ENCODE data around the gene CHN2. TPM values are rescaled to one million over a fixed set of nuclear protein-coding genes. Genes with fewer than 3 reads are reported as not detected.

The CHN2 gene
- polyA plus RNA-seq, 1 donor from 2014 or later: 136 TPM

DNA sequence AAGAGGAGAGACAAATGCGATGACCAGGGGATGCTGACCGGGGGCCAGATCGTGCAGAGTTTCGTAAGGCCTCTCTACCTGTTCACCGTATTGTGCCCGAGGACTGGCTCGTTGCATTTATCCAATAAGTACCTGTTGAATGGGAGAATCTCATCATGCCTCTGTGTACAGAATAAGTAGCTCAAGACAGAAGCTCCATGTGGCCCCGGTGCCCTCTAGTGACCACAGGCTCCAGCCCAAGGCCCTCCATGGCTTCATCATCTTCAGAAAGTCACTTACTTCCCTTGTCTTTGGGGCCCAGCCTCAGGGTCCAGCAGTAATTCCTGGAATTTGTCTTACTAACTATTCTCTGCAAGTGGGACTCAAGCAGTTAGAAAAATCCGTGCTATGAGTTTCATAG lies 151.0 kb downstream of the CHN2 start (continued):
- TF ChIP-seq, protein P1, sequence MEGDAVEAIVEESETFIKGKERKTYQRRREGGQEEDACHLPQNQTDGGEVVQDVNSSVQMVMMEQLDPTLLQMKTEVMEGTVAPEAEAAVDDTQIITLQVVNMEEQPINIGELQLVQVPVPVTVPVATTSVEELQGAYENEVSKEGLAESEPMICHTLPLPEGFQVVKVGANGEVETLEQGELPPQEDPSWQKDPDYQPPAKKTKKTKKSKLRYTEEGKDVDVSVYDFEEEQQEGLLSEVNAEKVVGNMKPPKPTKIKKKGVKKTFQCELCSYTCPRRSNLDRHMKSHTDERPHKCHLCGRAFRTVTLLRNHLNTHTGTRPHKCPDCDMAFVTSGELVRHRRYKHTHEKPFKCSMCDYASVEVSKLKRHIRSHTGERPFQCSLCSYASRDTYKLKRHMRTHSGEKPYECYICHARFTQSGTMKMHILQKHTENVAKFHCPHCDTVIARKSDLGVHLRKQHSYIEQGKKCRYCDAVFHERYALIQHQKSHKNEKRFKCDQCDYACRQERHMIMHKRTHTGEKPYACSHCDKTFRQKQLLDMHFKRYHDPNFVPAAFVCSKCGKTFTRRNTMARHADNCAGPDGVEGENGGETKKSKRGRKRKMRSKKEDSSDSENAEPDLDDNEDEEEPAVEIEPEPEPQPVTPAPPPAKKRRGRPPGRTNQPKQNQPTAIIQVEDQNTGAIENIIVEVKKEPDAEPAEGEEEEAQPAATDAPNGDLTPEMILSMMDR (IDR thresholded peaks at IDR 0.05; ENCODE audit: poor library complexity, severe bottlenecking): no peak

DNA sequence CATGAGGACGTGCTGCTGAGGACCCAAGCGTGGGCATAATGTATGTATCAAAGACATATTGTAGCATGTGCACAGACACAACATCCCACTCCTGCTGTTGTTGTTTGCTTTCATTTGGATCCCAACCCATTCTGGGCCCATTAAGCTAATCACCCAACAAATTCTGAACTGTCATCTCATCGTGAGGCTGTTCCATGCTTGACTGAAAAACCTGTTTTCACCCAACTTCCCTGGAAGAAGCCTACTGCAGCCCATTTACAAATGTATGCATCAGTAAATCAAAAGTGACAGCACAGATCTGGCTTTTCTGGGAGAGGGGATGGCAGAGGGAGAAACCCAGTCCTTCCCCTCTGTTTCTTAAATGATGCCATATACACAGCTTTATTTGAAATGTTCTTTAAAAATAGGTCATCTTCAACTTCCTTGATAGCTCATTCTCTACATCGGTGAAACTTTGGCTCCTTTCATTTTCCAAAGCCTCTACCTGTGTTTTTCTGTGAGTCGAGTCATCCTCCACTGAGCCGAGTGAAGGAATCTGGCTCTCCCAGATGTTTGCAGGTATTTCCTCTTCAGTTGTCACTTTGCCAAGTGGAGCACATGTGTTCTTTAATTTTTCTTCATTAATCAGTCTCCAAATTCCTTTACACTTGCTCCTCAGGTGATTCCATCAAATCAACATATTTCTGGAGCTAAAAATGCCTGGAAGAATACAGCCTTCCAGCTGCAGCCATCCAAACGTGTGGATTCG lies 151.8 kb downstream of the CHN2 start:
- no peak overlapping the region for H3K9ac ChIP-seq (ENCODE audit: low read length)
- H3K27me3 ChIP-seq (ENCODE audit: insufficient read depth, low read depth, low read length): no peaks in the 10 kb centered on the region
- H2AFZ ChIP-seq (ENCODE audit: low read depth, low read length): no peak overlapping the region
- H4K20me1 ChIP-seq (ENCODE audit: insufficient read depth): no peaks in the 10 kb centered on the region
- H3K79me2 ChIP-seq (replicated peaks; ENCODE audit: insufficient read depth, low read length): peaks cover 7% of the 10 kb centered on the region
- no peak overlapping the region for H3K4me3 ChIP-seq (ENCODE audit: low read length)
- H3K9me2 ChIP-seq (ENCODE audit: insufficient read depth, low read length): no peaks in the 10 kb centered on the region
- TF ChIP-seq, protein P1 (IDR thresholded peaks at IDR 0.05; ENCODE audit: poor library complexity, severe bottlenecking): no peak
- no peak for TF ChIP-seq EP300 (conservative IDR thresholded peaks at IDR 0.05; ENCODE audit: poor library complexity, severe bottlenecking)
- no peak for TF ChIP-seq RAD21 (conservative IDR thresholded peaks at IDR 0.05)
- TF ChIP-seq TAF1 (IDR thresholded peaks at IDR 0.05; ENCODE audit: low read depth): no peak
- TF ChIP-seq, protein P2, sequence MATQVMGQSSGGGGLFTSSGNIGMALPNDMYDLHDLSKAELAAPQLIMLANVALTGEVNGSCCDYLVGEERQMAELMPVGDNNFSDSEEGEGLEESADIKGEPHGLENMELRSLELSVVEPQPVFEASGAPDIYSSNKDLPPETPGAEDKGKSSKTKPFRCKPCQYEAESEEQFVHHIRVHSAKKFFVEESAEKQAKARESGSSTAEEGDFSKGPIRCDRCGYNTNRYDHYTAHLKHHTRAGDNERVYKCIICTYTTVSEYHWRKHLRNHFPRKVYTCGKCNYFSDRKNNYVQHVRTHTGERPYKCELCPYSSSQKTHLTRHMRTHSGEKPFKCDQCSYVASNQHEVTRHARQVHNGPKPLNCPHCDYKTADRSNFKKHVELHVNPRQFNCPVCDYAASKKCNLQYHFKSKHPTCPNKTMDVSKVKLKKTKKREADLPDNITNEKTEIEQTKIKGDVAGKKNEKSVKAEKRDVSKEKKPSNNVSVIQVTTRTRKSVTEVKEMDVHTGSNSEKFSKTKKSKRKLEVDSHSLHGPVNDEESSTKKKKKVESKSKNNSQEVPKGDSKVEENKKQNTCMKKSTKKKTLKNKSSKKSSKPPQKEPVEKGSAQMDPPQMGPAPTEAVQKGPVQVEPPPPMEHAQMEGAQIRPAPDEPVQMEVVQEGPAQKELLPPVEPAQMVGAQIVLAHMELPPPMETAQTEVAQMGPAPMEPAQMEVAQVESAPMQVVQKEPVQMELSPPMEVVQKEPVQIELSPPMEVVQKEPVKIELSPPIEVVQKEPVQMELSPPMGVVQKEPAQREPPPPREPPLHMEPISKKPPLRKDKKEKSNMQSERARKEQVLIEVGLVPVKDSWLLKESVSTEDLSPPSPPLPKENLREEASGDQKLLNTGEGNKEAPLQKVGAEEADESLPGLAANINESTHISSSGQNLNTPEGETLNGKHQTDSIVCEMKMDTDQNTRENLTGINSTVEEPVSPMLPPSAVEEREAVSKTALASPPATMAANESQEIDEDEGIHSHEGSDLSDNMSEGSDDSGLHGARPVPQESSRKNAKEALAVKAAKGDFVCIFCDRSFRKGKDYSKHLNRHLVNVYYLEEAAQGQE (IDR thresholded peaks at IDR 0.05; ENCODE audit: borderline replicate concordance): no peak
- no peak for TF ChIP-seq POLR2AphosphoS5 (IDR thresholded peaks at IDR 0.05)
- no peak for TF ChIP-seq SMC3 (conservative IDR thresholded peaks at IDR 0.05; ENCODE audit: poor library complexity)
- TF ChIP-seq EZH2 (IDR thresholded peaks at IDR 0.05; ENCODE audit: borderline replicate concordance, insufficient read depth, low read length, poor library complexity, severe bottlenecking): no peak
- TF ChIP-seq MXI1 (conservative IDR thresholded peaks at IDR 0.05; ENCODE audit: poor library complexity, severe bottlenecking): no peak
- H3K4me2 ChIP-seq (ENCODE audit: low read length): no peak overlapping the region
- no peaks in the 10 kb centered on the region for H3F3A ChIP-seq (ENCODE audit: insufficient read depth, low read length, poor library complexity, severe bottlenecking)
- H3K9me3 ChIP-seq (ENCODE audit: low read length): no peaks in the 10 kb centered on the region
- no peak overlapping the region for H3K27ac ChIP-seq (ENCODE audit: low read length)
- H3K36me3 ChIP-seq (ENCODE audit: insufficient read depth, low read length): no peaks in the 10 kb centered on the region
